KOPT-K1 (cell line): ENCODE data around the gene TMPO.
"Not testable (repeated sequence)": the region's sequence is repeated elsewhere in the genome, so short reads cannot be mapped to it uniquely, and the experiment has no call there.

Experiments used
- H3K27ac ChIP-seq: fragments of 200-600 bp; sonication (generic); 2 replicates; pipeline ENCODE4 v1.5.1; 2016; ENCODE audit warnings: antibody characterized with exemption, mild to moderate bottlenecking, low read depth, low read length; ENCODE audit not compliant: poor library complexity, severe bottlenecking
- H3K36me3 ChIP-seq: fragments of 200-600 bp; sonication (generic); 2 replicates; pipeline ENCODE4 v1.5.1; 2017; ENCODE audit warnings: antibody characterized with exemption, mild to moderate bottlenecking, low read length, moderate library complexity; ENCODE audit not compliant: insufficient read depth
- H3K9me3 ChIP-seq: fragments of 200-600 bp; sonication (generic); 2 replicates; pipeline ENCODE4 v1.5.1; 2017; ENCODE audit warnings: antibody characterized with exemption, low read length, mild to moderate bottlenecking; ENCODE audit not compliant: insufficient read depth, poor library complexity, severe bottlenecking

TMPO gene

GRCh38 chr12:98580695-98581094 is 65.3 kb downstream of the TMPO start:
- H3K9me3 ChIP-seq, result no peaks in the 10 kb centered on the region
- H3K36me3 ChIP-seq, result no peaks in the 10 kb centered on the region
- no peak overlapping the region for H3K27ac ChIP-seq

GRCh38 chr12:98581101-98581500 is 65.7 kb downstream of the TMPO start:
- no peaks in the 10 kb centered on the region for H3K9me3 ChIP-seq
- H3K27ac ChIP-seq, result no peak overlapping the region
- H3K36me3 ChIP-seq, result no peaks in the 10 kb centered on the region

DNA sequence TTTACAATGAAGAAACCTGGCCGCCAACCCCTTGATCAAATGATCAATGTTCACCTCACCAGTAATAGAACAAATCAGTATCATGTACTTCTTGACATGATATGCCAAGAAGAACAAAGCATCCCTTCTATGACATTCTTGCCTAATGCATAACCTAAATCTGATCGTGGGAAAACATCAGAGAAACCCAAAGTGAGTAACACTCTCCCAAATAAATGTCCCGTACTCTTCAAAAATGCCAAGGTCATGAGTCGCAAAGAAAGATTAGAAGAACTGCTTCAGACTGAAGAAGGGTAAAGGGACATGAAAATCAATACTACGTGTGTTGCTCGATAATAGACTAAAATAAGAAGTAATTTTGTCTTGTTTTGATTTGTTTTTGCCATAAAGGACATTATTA is 66.7 kb downstream of the TMPO start:
- Histone ChIP-seq H3K9me3 (no peaks in the 10 kb centered on the region), H3K36me3 (no peaks in the 10 kb centered on the region), H3K27ac (no peak overlapping the region)

GRCh38 chr12:98587084-98587483 is 71.7 kb downstream of the TMPO start:
- no peaks in the 10 kb centered on the region for H3K36me3 ChIP-seq
- no peaks in the 10 kb centered on the region for H3K9me3 ChIP-seq
- no peak overlapping the region for H3K27ac ChIP-seq

- Histone ChIP-seq H3K36me3 (peaks cover 18% of the 10 kb centered on the region), H3K9me3 (no peaks in the 10 kb centered on the region), H3K27ac (no peak overlapping the region)
Measured at GRCh38 chr12:98591209-98591608, 75.8 kb downstream of the TMPO start.

DNA sequence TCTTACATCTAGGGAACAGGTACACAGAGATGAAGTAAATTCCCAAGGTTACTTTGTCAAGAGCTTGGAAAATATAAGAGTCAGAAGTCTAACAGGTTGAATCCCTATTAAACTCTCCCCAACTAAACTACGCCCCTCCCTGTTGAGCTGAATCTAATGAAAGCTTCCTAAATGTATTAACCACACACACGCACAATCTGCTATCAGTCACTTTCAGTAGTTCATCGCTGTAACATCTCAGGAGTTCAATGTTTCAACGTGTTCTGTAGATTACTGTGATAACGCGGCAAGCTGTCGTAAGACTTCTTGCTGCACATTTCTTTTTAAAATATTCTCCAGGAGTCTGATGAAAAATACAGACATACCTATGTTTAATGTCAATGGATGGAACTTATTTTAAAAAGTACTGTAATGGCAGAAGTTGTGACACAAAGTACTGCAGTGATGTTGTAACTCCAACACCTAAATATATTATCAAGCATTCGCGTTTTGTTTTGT is 77.5 kb downstream of the TMPO start:
- H3K9me3 ChIP-seq, result no peaks in the 10 kb centered on the region
- peaks cover 34% of the 10 kb centered on the region for H3K36me3 ChIP-seq
- peak overlapping the region; percentile 91 for H3K27ac ChIP-seq

DNA sequence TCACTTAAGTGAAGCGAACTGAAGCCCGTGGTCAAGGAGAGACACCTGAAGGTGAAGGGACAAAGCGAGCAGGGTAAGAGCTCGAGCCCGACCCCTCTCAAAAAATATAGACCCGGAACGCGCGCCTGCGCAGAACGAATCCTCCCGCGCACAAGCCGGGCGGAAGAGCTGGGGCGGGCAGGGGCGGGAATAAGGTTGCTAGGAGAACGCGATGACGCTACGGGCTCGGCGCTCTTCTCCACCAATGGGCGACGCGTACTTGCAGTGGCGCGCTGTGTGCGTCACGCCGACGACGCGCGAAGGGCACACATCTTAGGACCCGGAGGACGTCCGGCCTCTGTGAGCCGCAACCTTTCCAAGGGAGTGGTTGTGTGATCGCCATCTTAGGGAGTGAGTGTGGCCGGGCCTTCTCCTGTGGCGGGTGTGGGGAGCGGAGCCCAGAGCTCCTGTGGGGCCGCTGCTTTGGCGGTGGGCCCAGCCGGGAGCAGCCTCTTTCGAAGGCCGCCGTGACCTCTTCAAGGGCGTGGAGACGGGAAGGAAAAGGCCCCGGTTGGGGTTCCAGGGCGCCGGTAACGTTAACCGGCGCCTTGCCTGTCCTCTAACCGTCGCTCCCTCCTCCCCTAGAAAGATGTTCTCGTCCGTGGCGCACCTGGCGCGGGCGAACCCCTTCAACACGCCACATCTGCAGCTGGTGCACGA is 78.1 kb downstream of the TMPO start, which contains the start of gene SLC25A3:
Gene SLC25A3, plus strand, starts transcription at position 336 of the 699 bp plus-strand sequence. Its CDS starts 293 bp downstream, at position 629.
- Histone ChIP-seq H3K9me3 (no peaks in the 10 kb centered on the region), H3K27ac (peak within 1 kb of the TSS; percentile 91), H3K36me3 (peaks cover 40% of the 10 kb centered on the region)

- H3K27ac ChIP-seq, result peak overlapping the region; percentile 91
- peaks cover 48% of the 10 kb centered on the region for H3K36me3 ChIP-seq
- no peaks in the 10 kb centered on the region for H3K9me3 ChIP-seq
Measured at GRCh38 chr12:98594050-98594835, 78.9 kb downstream of the TMPO start.

GRCh38 chr12:98595243-98595988 is 80.0 kb downstream of the TMPO start:
- H3K36me3 ChIP-seq, result peaks cover 60% of the 10 kb centered on the region
- peak overlapping the region; percentile 91 for H3K27ac ChIP-seq

GRCh38 chr12:98597313-98597712 is 81.9 kb downstream of the TMPO start:
- not testable (repeated sequence) for H3K9me3 ChIP-seq, H3K27ac ChIP-seq
- peaks cover 79% of the 10 kb centered on the region for H3K36me3 ChIP-seq

More at GRCh38 chr12:98595243-98595988, 80.0 kb downstream of the TMPO start:
- no peaks in the 10 kb centered on the region for H3K9me3 ChIP-seq
